ENCODE measurements around the gene MFGE8. TPM values are rescaled to one million over a fixed set of nuclear protein-coding genes. Genes with fewer than 3 reads are reported as not detected.

MFGE8 gene
- total RNA-seq (2022): 207 and 254 TPM in 2 replicates
- percentile 83 among the genes with signal in this experiment for Bru-seq, nascent RNA
- BruChase-seq, experiment 1, labeled RNA remaining after a 6-hour chase: percentile 90 among the genes with signal in this experiment
- percentile 86 among the genes with signal in this experiment for BruChase-seq, experiment 2, labeled RNA remaining after a 2-hour chase
- long read RNA-seq, transcript MFGE8-201 (8 exons, 1,937 nt): major isoform, 19 of 56 reads
- long read RNA-seq, partial matches to known transcripts: 6 of 56 reads
- long read RNA-seq, other reads (novel, unspliced or antisense): 27 of 56 reads

- no peaks in the 10 kb centered on the region for H3K27me3 Mint-ChIP-seq (ENCODE audit: insufficient read depth, unreplicated experiment)
- H3K27ac Mint-ChIP-seq (ENCODE audit: low read depth, unreplicated experiment): peak within 1 kb of the TSS; percentile 89
- no peaks in the 10 kb centered on the region for H3K9me3 Mint-ChIP-seq (ENCODE audit: unreplicated experiment)
- H3K4me1 Mint-ChIP-seq (ENCODE audit: insufficient read depth, unreplicated experiment): peaks cover 33% of the 10 kb centered on the region
- no peak for TF ChIP-seq CTCF (IDR thresholded peaks at IDR 0.05; ENCODE audit: unreplicated experiment)
- peak; percentile 80 for DNase-seq (ENCODE audit: unreplicated experiment)
- no TSS peak for BruUV-seq (replicated peaks)
- H3K4me3 Mint-ChIP-seq (ENCODE audit: unreplicated experiment): peak within 1 kb of the TSS; percentile 95
- CTCF ChIA-PET: interaction anchor here (0.5 to 2.6 kb wide), 4 partner anchors 10 to 104 kb away, joined by 3 to 9 read pairs (median 4); no protein-coding TSS in a partner anchor
- intact Hi-C loops (cut with micrococcal nuclease): loop anchor here (2.0 kb wide), 1 partner anchor 104 kb away; no protein-coding TSS in a partner anchor
- POLR2A ChIA-PET: interaction anchor here (0.6 to 2.1 kb wide), 13 partner anchors 8 to 275 kb away, joined by 3 to 17 read pairs (median 5); partner anchors contain the start of genes ABHD2 and ISG20
- H3K36me3 Mint-ChIP-seq (ENCODE audit: insufficient read depth, unreplicated experiment): peaks cover 41% of the 10 kb centered on the region
Measured at GRCh38 chr15:88913017-88913849, at the start of gene MFGE8. Gene MFGE8 (minus strand): TSS chr15:88913379. CDS start chr15:88913319, 60 bp downstream.

- CTCF ChIA-PET: interaction anchor here (0.6 kb wide), 2 partner anchors 15 to 58 kb away, joined by 3 read pairs; no protein-coding TSS in a partner anchor
- no peaks in the 10 kb centered on the region for H3K27me3 Mint-ChIP-seq (ENCODE audit: insufficient read depth, unreplicated experiment)
Measured at GRCh38 chr15:88959445-88959844, 46.3 kb upstream of the MFGE8 start.

GRCh38 chr15:88956906-88957305 lies 43.7 kb upstream of the MFGE8 start:
- intact Hi-C loops (cut with micrococcal nuclease): no loop called here
- Mint-ChIP-seq H3K36me3 (ENCODE audit: insufficient read depth, unreplicated experiment) (no peaks in the 10 kb centered on the region), H3K9me3 (ENCODE audit: unreplicated experiment) (no peaks in the 10 kb centered on the region), H3K27ac (ENCODE audit: low read depth, unreplicated experiment) (no peak overlapping the region), H3K27me3 (ENCODE audit: insufficient read depth, unreplicated experiment) (no peaks in the 10 kb centered on the region), H3K4me3 (ENCODE audit: unreplicated experiment) (no peak overlapping the region), H3K4me1 (ENCODE audit: insufficient read depth, unreplicated experiment) (no peaks in the 10 kb centered on the region)
- ChIA-PET POLR2A (interaction anchor here (1.2 kb wide), 1 partner anchor 47 kb away, joined by 3 read pairs; no protein-coding TSS in a partner anchor), CTCF (interaction anchor here (0.5 to 0.6 kb wide), 2 partner anchors 46 to 221 kb away, joined by 3 to 5 read pairs; no protein-coding TSS in a partner anchor)
- DNase-seq (ENCODE audit: unreplicated experiment): no peak
- no peak for TF ChIP-seq CTCF (IDR thresholded peaks at IDR 0.05; ENCODE audit: unreplicated experiment)
- no TSS peak for BruUV-seq (replicated peaks)

More at GRCh38 chr15:88959445-88959844, 46.3 kb upstream of the MFGE8 start:
- POLR2A ChIA-PET: interaction anchor here (0.7 kb wide), 1 partner anchor 276 kb away, joined by 3 read pairs; no protein-coding TSS in a partner anchor
- no peaks in the 10 kb centered on the region for H3K36me3 Mint-ChIP-seq (ENCODE audit: insufficient read depth, unreplicated experiment)
- no peaks in the 10 kb centered on the region for H3K4me1 Mint-ChIP-seq (ENCODE audit: insufficient read depth, unreplicated experiment)
- DNase-seq (ENCODE audit: unreplicated experiment): no peak
- peaks cover 10% of the 10 kb centered on the region for H3K9me3 Mint-ChIP-seq (ENCODE audit: unreplicated experiment)
- H3K4me3 Mint-ChIP-seq (ENCODE audit: unreplicated experiment): no peak overlapping the region
- BruUV-seq (replicated peaks): no TSS peak
- H3K27ac Mint-ChIP-seq (ENCODE audit: low read depth, unreplicated experiment): no peak overlapping the region
- TF ChIP-seq CTCF (IDR thresholded peaks at IDR 0.05; ENCODE audit: unreplicated experiment): no peak
- intact Hi-C loops (cut with micrococcal nuclease): no loop called here

GRCh38 chr15:88956263-88956662 lies 43.1 kb upstream of the MFGE8 start:
- Mint-ChIP-seq H3K4me1 (ENCODE audit: insufficient read depth, unreplicated experiment) (no peaks in the 10 kb centered on the region), H3K4me3 (ENCODE audit: unreplicated experiment) (no peak overlapping the region), H3K9me3 (ENCODE audit: unreplicated experiment) (no peaks in the 10 kb centered on the region), H3K36me3 (ENCODE audit: insufficient read depth, unreplicated experiment) (no peaks in the 10 kb centered on the region), H3K27ac (ENCODE audit: low read depth, unreplicated experiment) (no peak overlapping the region), H3K27me3 (ENCODE audit: insufficient read depth, unreplicated experiment) (no peaks in the 10 kb centered on the region)
- CTCF ChIA-PET: interaction anchor here (0.6 to 1.0 kb wide), 2 partner anchors 47 to 167 kb away, joined by 5 to 6 read pairs; no protein-coding TSS in a partner anchor
- BruUV-seq (replicated peaks): no TSS peak
- no peak for DNase-seq (ENCODE audit: unreplicated experiment)
- TF ChIP-seq CTCF (IDR thresholded peaks at IDR 0.05; ENCODE audit: unreplicated experiment): no peak
- intact Hi-C loops (cut with micrococcal nuclease): no loop called here
- POLR2A ChIA-PET: no interaction called here
